NCI-H146 treated with DMSO at 0.1 percent for 48 hours (cell line): Measurements from ENCODE around the gene PRTN3.
"Not testable (repeated sequence)": the region's sequence is repeated elsewhere in the genome, so short reads cannot be mapped to it uniquely, and the experiment has no call there.

Source experiments
- DNase-seq: peaks from one replicate; lab custom pipeline; 2025; ENCODE audit not compliant: unreplicated experiment; lab: John Stamatoyannopoulos, UW

The PRTN3 gene

GRCh38 chr19:862581-863314 is 21.9 kb downstream of the PRTN3 start:
- DNase-seq: no peak

GRCh38 chr19:863315-863620 is 22.5 kb downstream of the PRTN3 start:
- DNase-seq: no peak

GRCh38 chr19:866769-867300 is 26.0 kb downstream of the PRTN3 start:
- DNase-seq: no peak

GRCh38 chr19:867301-867793 is 26.5 kb downstream of the PRTN3 start:
- DNase-seq: no peak

GRCh38 chr19:867855-868457 is 27.2 kb downstream of the PRTN3 start:
- no peak for DNase-seq

GRCh38 chr19:868458-869244 is 27.9 kb downstream of the PRTN3 start:
- no peak for DNase-seq

GRCh38 chr19:869245-870177 is 28.7 kb downstream of the PRTN3 start:
- no peak for DNase-seq

- DNase-seq: no peak
These were observed 29.5 kb downstream of the PRTN3 start for GRCh38 chr19:870314-870713.

GRCh38 chr19:870963-871401 is 30.2 kb downstream of the PRTN3 start:
- no peak for DNase-seq

GRCh38 chr19:871446-872265 is 30.9 kb downstream of the PRTN3 start:
- DNase-seq: no peak

GRCh38 chr19:872266-872951 is 31.6 kb downstream of the PRTN3 start:
- DNase-seq: no peak

GRCh38 chr19:873084-873483 is 32.3 kb downstream of the PRTN3 start:
- DNase-seq: no peak

- no peak for DNase-seq
These were observed 32.8 kb downstream of the PRTN3 start for GRCh38 chr19:873561-874041.

GRCh38 chr19:875265-875879 is 34.6 kb downstream of the PRTN3 start:
- DNase-seq: no peak

- no peak for DNase-seq
These were observed 35.3 kb downstream of the PRTN3 start for GRCh38 chr19:876089-876488.

- DNase-seq: no peak
These were observed 36.0 kb downstream of the PRTN3 start for GRCh38 chr19:876780-877314.

- DNase-seq: not testable (repeated sequence)
These were observed 37.3 kb downstream of the PRTN3 start for GRCh38 chr19:877992-878660.
